Gastroesophageal sphincter (tissue), 3 donors: Measurements from ENCODE around the gene MPP2.

Experiments used
- POLR2AphosphoS5 ChIP-seq: sonication (generic); formaldehyde crosslinking; IDR thresholded peaks from one replicate; pipeline ENCODE4 v1.6.1; 2017; ENCODE audit warnings: antibody characterized with exemption
- TF ChIP-seq, protein P1 (sequence below), 4 experiments: fragments of 200-600 bp in 2 of 4; fragments of 450-650 bp in 2 of 4; sonication (generic) in 1 of 4; IDR thresholded peaks; one replicate each; pipeline ENCODE4 v1.5.1; 2017 to 2019; ENCODE audit warnings: antibody characterized with exemption in 4 of 4, mild to moderate bottlenecking in 2 of 4, moderate library complexity in 2 of 4

DNA sequence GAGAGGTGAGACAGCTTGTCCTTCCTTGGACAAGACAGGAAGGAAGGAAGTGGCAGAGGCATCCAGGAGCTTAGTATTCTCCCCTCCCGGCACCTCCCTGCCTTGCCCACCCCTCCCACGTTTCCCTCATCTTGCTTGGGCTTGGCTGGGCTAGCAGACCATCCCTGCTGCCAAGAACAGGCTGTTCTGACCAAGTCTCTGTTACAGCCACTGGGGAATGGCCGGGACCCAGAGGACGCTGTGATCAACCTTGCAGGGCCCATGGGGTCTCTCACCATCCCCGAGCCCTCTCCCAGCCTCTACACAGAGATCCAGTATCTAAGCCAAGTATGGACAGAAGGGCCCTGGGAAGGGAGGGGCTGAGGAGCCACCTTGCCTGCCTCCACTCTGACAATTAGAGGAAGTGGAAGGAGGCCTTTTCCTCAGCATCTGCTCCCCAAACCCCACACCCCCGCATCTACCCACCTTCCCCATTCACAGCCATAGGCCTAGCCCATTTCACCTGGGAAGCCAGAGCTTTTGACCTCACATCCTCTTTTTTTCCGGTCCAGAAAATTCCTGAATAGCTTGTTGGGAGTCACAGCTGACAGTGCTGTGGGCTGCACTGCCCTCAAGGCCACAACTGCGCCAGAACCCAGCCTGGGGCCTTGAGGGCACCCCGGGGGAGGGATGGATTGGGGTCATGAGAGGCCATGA lies 46.3 kb downstream of the MPP2 start:
- TF ChIP-seq, protein P1, sequence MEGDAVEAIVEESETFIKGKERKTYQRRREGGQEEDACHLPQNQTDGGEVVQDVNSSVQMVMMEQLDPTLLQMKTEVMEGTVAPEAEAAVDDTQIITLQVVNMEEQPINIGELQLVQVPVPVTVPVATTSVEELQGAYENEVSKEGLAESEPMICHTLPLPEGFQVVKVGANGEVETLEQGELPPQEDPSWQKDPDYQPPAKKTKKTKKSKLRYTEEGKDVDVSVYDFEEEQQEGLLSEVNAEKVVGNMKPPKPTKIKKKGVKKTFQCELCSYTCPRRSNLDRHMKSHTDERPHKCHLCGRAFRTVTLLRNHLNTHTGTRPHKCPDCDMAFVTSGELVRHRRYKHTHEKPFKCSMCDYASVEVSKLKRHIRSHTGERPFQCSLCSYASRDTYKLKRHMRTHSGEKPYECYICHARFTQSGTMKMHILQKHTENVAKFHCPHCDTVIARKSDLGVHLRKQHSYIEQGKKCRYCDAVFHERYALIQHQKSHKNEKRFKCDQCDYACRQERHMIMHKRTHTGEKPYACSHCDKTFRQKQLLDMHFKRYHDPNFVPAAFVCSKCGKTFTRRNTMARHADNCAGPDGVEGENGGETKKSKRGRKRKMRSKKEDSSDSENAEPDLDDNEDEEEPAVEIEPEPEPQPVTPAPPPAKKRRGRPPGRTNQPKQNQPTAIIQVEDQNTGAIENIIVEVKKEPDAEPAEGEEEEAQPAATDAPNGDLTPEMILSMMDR (IDR thresholded peaks at IDR 0.05): no peak
- TF ChIP-seq POLR2AphosphoS5: no peak
